HG03565 (cell line): ENCODE results near the gene PHF2.

ENCODE experiments used
- ATAC-seq: cut with Tn5 transposase; IDR thresholded peaks from one replicate; pipeline ENCODE4 v1.9.1; 2021; ENCODE audit warnings: mild to moderate bottlenecking, moderate library complexity; ENCODE audit not compliant: unreplicated experiment

PHF2 gene

DNA sequence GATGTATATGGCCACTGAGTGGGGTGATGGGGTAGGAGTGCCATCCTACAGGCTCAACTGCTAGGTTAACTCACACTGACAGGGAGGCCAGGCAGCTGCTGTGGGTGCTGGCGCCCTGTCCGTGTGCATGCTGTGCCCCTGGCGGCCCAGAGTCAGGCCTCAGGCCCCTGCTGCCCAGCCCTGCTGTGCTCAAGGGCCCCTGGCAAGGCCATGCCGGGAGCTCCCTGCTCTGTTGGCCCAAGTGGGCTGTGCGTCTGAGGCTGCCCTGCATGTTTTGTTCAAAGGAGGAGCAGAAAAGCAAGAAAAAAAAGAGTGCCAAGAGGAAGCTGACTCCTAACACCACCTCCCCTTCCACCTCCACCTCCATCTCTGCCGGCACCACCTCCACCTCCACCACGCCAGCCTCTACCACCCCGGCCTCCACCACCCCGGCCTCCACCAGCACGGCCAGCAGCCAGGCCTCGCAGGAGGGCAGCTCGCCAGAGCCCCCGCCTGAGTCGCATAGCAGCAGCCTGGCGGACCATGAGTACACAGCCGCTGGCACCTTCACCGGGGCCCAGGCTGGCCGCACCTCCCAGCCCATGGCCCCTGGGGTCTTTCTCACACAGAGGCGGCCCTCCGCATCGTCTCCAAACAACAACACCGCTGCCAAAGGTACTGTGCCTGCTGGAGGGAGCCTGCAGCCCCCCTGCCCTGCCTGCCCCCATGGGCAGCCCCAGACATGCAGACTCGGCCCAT is 100.1 kb downstream of the PHF2 start:
- no peak for ATAC-seq

DNA sequence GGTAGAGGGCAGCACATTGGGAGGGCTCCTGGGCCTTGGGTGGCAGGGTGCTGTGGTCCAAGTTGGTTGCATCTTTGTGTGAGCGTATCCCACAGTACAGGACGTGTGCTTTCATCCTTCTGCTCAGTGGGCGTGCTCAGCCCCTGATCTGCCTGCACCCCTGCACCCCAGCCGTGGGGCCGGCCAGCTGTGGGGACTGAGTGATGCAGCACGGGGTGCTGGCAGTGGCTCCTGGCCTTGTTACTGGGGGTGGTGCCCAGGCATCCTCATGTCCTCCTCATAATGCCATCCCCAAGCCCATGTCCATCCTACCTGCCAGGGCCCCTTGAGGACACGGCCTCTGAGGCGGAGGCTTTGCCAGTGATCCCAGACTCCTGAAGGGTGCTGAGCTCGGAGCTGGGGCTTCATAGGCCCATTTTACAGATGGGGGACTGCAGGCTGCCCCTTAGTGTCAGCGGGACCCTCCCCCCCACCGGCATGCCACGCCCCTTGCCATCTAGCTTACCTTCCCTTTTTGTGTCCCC is 100.7 kb downstream of the PHF2 start:
- ATAC-seq, result no peak

GRCh38 chr9:93677641-93678136 is 101.3 kb downstream of the PHF2 start:
- no peak for ATAC-seq

- ATAC-seq, result no peak
These were observed 102.0 kb downstream of the PHF2 start for GRCh38 chr9:93678199-93679019.

- no peak for ATAC-seq
These were observed 103.4 kb downstream of the PHF2 start for GRCh38 chr9:93679536-93680442.

- ATAC-seq, result no peak
These were observed 104.3 kb downstream of the PHF2 start for GRCh38 chr9:93680443-93681268.

- ATAC-seq, result no peak
These were observed 105.1 kb downstream of the PHF2 start for GRCh38 chr9:93681269-93682154.

DNA sequence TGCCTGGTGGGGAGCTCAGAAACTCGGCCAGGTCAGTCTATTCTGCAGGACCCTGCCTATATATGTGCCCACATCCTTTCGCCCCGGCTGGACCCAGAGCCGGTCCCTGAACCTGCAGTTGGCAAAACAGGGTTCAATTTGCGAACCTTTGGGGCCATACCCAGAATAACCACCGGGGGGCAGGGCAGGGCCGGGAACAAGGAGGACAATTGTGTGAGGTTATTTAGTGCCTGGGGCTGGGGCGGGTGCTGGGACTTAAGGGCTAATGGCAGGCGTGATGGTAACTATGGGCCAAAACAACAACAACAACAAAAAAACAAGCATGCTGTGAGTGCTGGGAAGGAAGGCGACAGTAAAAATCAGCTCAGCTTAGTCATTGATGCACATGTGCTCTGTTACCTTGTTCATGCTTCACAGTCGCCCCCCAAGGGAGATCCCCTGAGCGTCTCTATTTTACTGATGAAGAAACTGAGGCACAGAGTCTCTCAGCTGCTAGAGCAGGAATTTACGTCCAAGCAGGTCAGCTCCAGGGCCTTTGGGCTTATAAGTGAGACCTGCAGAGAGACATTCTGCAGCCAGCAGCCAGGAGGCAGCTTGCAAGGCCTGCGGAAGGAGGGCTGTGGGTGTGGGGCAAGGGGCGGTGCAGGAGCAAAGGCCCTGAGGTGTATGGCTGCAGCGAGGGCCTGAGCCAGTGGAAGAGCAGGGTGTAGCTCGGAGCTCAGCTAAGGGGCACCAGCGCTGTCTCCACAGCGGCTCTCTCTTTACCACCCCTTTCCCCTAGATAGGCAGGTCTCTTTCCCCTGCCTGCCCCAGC is 106.0 kb downstream of the PHF2 start:
- ATAC-seq, result no peak

GRCh38 chr9:93683331-93684134 is 107.1 kb downstream of the PHF2 start:
- ATAC-seq, result no peak

GRCh38 chr9:93684161-93684765 is 107.9 kb downstream of the PHF2 start:
- no peak for ATAC-seq

GRCh38 chr9:93684806-93685543 is 108.6 kb downstream of the PHF2 start:
- no peak for ATAC-seq

GRCh38 chr9:93686127-93686879 is 109.9 kb downstream of the PHF2 start:
- no peak for ATAC-seq

DNA sequence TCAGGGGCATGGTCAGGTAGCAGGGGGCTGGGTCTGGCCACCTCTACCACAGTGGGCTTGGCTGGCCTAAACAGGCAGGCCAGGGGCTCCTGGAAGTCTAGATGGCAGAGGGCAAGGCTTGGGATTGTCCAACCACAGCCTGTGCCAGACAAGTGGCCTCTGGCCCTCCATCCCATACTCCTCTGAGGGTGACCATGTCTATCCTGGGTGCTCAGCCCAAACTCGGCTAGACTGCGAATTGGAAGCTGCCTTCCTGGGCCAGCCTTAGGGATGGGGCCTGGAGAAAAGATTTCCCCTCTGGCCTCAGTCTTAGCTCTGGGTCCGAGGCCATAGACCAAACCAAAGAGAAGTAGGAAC is 110.5 kb downstream of the PHF2 start:
- ATAC-seq, result no peak

- ATAC-seq, result no peak
These were observed 114.2 kb downstream of the PHF2 start for GRCh38 chr9:93690618-93691017.

DNA sequence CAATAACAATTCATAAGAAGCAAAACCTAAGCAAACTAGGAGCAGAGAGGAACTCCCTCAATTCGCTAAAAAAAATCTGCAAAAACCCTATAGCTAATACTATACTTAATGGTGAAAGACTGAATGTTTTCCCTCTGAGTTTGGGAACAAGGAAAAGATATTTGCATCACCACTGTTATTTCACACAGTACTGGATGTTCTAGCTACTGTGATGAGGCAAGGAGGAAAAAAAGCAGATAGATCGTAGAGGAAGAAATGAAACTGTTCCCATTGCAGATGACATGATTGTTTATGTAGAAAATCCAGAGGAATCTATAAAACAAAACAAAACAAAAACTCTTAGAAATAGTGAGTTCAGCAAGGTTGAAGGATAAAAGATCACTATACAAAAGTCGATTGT is 116.7 kb downstream of the PHF2 start:
- no peak for ATAC-seq
